Upper lobe of left lung (tissue), 6 donors: ENCODE results near the gene GAR1. TPM values are rescaled to one million over a fixed set of nuclear protein-coding genes. Genes with fewer than 3 reads are reported as not detected.
"Not testable (repeated sequence)": the region's sequence is repeated elsewhere in the genome, so short reads cannot be mapped to it uniquely, and the experiment has no call there.

ENCODE experiments used
- ATAC-seq, 2 donors: fragments of 200-7000 bp; cut with Tn5 transposase; one replicate each; pipeline ENCODE4 v1.9.1; 2022; ENCODE audit warnings: mild to moderate bottlenecking in 2 of 2, moderate library complexity in 2 of 2; ENCODE audit not compliant: low FRiP score in 2 of 2
- DNase-seq, 2 donors: peaks; one replicate each; pipeline ENCODE4 v3.0.0-alpha.2; 2019 to 2020
- H3K27ac ChIP-seq, 4 donors: fragments of 200-600 bp; sonication (generic); one replicate each; pipeline ENCODE4 v1.5.1; 2016 to 2019
- H3K27me3 ChIP-seq, 4 donors: fragments of 200-600 bp; sonication (generic); one replicate each; pipeline ENCODE4 v1.5.1; 2017 to 2019
- H3K36me3 ChIP-seq, 4 donors: fragments of 200-600 bp; sonication (generic); one replicate each; pipeline ENCODE4 v1.5.1; 2016 to 2019
- H3K4me1 ChIP-seq, 4 donors: fragments of 200-600 bp; sonication (generic); one replicate each; pipeline ENCODE4 v1.5.1; 2018 to 2019
- H3K4me3 ChIP-seq, 4 donors: fragments of 200-600 bp; sonication (generic); one replicate each; pipeline ENCODE4 v1.5.1; 2017 to 2019; ENCODE audit warnings: mild to moderate bottlenecking in 2 of 4, moderate library complexity in 1 of 4
- H3K9me3 ChIP-seq, 4 donors: fragments of 200-600 bp; sonication (generic); one replicate each; pipeline ENCODE4 v1.5.1; 2018 to 2019
- EP300 ChIP-seq, 4 donors: sonication (generic); formaldehyde crosslinking; IDR thresholded peaks; one replicate each; pipeline ENCODE4 v1.5.1; 2017; ENCODE audit warnings: antibody characterized with exemption in 4 of 4, control low read depth in 2 of 4
- POLR2A ChIP-seq, 4 donors: fragments of 450-650 bp; IDR thresholded peaks; one replicate each; pipeline ENCODE4 v1.5.1; 2016 to 2017; ENCODE audit warnings: antibody characterized with exemption in 4 of 4, mild to moderate bottlenecking in 2 of 4
- POLR2AphosphoS5 ChIP-seq, 2 donors: sonication (generic); formaldehyde crosslinking; IDR thresholded peaks; one replicate each; pipeline ENCODE4 v1.5.1; 2017; ENCODE audit warnings: antibody characterized with exemption in 2 of 2
- WGBS, 2 donors: methylation state at CpG; one replicate each; pipeline ENCODE4 v1.1.5; 2017 to 2018; 5-methylcytosine and 5-hydroxymethylcytosine counted together
- total RNA-seq, 6 donors: library from RNA; depleted of rRNA in 4 of 6; stranded (reverse); fragments of >200 nt in 4 of 6; gene quantifications; one replicate each; pipeline versions ENCODE4 v1.1.0 to v1.2.1, GENCODE V29; 2016 to 2021
- TF ChIP-seq, protein P1 (sequence below), 6 experiments: fragments of 450-650 bp in 4 of 6; fragments of 200-600 bp in 2 of 6; sonication (generic) in 2 of 6; IDR thresholded peaks; one replicate each; pipeline ENCODE4 v1.5.1; 2016 to 2019; ENCODE audit warnings: antibody characterized with exemption in 6 of 6
- donor health status: DM: no; HTN: no; CAD: no; lungs with moderate emphysema.
- donor health status: DM: no; HTN: yes; CAD: no; lungs with severe emphysema.

GAR1 gene
- total RNA-seq, 6 donors from 2014 or later: 2.1 to 14.6 (median 9.1) TPM

DNA sequence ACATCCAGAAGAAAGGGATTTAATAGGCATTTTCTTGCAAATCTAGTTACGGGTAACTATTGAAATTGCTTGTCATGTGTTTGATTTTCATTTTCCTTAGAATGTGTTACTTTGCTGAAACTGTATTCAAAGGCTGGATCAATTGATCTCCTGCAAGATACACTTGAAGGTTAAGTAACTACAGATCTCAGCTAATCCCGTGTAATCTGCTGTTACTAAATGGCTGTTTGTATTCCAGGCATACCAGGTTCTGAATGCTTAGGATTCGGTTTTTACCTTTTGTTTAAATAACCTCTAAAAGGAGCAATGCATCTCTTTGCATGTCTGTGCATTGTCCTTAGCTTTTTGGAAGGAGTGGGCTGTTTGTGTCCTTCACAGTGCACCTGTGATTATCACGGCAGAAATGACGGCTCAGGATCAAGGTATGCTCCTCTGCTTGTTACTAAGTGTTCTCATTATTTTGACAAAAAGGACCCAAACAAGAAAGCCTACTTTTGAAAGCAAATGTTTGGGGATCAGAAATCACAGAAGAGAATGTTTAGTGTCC, 32.4 kb downstream of the GAR1 start, which contains the start of gene LRIT3:
TSS of gene LRIT3 (plus strand) at position 212 of the 547 bp plus-strand sequence. CDS start at position 307, 95 bp downstream.
- H3K4me3 ChIP-seq: no peak within 1 kb of the TSS
- H3K27me3 ChIP-seq: no peaks in the 10 kb centered on the region
- ATAC-seq: no peak
- DNase-seq: no peak
- no peak within 1 kb of the TSS for H3K27ac ChIP-seq
- H3K36me3 ChIP-seq: no peaks in the 10 kb centered on the region
- TF ChIP-seq, protein P1, sequence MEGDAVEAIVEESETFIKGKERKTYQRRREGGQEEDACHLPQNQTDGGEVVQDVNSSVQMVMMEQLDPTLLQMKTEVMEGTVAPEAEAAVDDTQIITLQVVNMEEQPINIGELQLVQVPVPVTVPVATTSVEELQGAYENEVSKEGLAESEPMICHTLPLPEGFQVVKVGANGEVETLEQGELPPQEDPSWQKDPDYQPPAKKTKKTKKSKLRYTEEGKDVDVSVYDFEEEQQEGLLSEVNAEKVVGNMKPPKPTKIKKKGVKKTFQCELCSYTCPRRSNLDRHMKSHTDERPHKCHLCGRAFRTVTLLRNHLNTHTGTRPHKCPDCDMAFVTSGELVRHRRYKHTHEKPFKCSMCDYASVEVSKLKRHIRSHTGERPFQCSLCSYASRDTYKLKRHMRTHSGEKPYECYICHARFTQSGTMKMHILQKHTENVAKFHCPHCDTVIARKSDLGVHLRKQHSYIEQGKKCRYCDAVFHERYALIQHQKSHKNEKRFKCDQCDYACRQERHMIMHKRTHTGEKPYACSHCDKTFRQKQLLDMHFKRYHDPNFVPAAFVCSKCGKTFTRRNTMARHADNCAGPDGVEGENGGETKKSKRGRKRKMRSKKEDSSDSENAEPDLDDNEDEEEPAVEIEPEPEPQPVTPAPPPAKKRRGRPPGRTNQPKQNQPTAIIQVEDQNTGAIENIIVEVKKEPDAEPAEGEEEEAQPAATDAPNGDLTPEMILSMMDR (IDR thresholded peaks at IDR 0.05): no peak
- TF ChIP-seq POLR2A (IDR thresholded peaks at IDR 0.05): no peak
- TF ChIP-seq POLR2AphosphoS5 (IDR thresholded peaks at IDR 0.05): no peak
- TF ChIP-seq EP300 (IDR thresholded peaks at IDR 0.05): no peak
- H3K4me1 ChIP-seq: no peaks in the 10 kb centered on the region
- H3K9me3 ChIP-seq: no peaks in the 10 kb centered on the region
- 85 to 90% methylated on average over 5 of the region's 5 CpGs for WGBS, 2 donors

DNA sequence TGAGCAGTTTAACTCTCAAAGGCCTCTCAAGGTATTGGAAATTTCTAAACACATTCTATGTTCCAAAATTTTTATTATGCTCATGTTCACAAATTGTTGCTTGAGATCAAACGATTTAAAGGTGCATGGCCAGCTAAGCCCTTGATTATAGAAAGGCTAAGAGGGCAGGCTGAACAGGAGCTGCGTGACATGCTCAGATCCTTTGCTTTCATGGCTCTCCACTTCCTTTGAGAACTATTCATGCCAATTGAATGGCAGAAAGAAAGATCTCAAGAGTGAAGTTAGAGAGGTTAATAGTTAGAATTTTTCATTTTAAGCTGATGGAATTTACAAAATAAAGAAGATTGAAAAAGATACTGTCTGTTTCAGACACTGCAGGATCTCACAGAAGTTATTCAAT, 32.9 kb downstream of the GAR1 start:
- Histone ChIP-seq H3K27ac (no peak overlapping the region), H3K27me3 (no peaks in the 10 kb centered on the region), H3K4me3 (no peak overlapping the region), H3K4me1 (no peaks in the 10 kb centered on the region), H3K9me3 (no peaks in the 10 kb centered on the region), H3K36me3 (no peaks in the 10 kb centered on the region)
- no peak for DNase-seq
- WGBS, 2 donors: 72 to 75% methylated on average over 2 of the region's 2 CpGs
- no peak for TF ChIP-seq EP300 (IDR thresholded peaks at IDR 0.05)
- TF ChIP-seq, protein P1 (IDR thresholded peaks at IDR 0.05): no peak
- no peak for TF ChIP-seq POLR2AphosphoS5 (IDR thresholded peaks at IDR 0.05)
- no peak for TF ChIP-seq POLR2A (IDR thresholded peaks at IDR 0.05)
- ATAC-seq: no peak

DNA sequence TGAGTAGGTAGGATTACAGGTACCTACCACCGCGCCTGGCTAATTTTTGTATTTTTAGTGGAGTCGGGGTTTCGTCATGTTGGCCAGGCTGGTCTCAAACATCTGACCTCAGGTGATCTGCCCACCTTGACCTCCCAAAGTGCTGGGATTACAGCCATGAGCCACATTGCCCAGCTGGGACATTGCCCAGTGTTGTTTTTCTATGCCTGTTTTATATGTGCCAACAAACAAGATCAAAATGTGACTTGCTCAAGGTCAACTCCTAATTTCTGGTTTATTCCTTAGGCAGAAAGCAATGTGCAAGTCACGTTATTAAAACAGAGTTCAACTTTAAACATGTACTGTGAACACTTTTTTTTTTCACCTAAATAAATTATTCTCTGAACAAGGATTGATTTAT, 35.0 kb downstream of the GAR1 start:
- Histone ChIP-seq H3K9me3 (no peaks in the 10 kb centered on the region), H3K36me3 (no peaks in the 10 kb centered on the region), H3K4me1 (no peaks in the 10 kb centered on the region), H3K4me3 (no peak overlapping the region), H3K27ac (no peak overlapping the region), H3K27me3 (no peaks in the 10 kb centered on the region)
- 73 to 83% methylated on average over 5 of the region's 5 CpGs for WGBS, 2 donors
- TF ChIP-seq, protein P1 (IDR thresholded peaks at IDR 0.05): no peak
- TF ChIP-seq EP300 (IDR thresholded peaks at IDR 0.05) (no peak), POLR2AphosphoS5 (IDR thresholded peaks at IDR 0.05) (no peak), POLR2A (IDR thresholded peaks at IDR 0.05) (no peak)
- no peak for ATAC-seq
- no peak for DNase-seq

DNA sequence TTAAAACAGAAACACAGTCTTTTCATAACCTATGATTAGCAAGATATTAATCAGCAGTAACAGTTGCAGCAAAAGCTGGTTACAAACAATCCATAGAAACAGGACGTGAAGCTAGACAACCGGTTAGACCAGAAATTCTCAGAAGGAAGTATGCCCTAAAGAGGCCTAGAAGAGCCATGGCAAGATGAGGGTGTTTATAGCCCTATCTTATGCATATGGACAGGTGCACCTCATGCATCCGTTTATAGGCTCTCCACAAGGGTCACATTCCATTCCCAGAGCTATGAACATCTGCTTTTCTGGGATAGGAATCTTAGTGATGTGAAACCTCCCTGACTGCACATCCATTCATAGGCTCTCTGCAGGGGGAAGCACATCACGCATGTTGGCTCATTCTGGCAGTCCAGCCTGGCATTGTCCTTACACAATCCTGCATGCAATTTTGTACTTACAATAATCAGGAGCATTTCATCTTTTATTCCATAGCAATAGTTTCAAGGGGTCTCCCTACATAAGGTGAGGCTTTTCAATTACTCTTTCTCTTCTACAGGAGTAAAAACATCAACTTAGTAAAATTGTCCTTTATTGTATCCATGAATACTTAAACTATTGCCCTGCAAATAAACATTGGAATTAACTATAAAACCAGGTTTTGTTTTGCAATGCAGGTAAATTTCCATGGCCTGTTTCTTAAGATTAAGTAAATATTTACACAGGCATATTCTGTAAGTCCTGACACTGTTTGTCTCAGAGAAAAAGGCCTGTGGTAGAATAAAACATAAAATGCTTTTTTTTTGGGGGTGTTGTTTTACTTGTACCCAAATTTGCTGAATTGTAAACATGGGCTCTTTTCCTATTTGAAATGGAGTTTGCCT, 44.1 kb downstream of the GAR1 start:
- H3K36me3 ChIP-seq, H3K4me3 ChIP-seq, ATAC-seq, DNase-seq, H3K4me1 ChIP-seq, H3K9me3 ChIP-seq, H3K27ac ChIP-seq, H3K27me3 ChIP-seq: not testable (repeated sequence)
- 84 to 85% methylated on average over 4 of the region's 4 CpGs for WGBS, 2 donors

DNA sequence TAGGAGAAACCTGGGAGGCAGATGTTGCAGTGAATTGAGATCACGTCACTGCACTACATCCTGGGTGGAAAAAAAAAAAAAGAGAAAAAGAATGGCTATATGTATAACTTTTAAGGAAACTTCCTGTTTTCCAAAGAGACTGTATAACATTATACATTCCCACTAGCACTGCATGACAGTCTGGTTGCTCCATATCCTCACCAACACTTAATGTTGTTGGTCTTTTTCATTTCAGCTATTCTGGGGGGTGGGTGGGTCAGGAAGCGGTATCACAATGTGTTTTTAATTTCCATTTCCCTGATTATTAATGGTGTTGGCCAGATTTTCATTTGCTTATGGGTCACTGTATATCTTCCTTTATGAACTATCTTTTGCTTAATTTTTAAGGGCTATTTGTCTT, 45.7 kb downstream of the GAR1 start:
- Histone ChIP-seq H3K4me1 (no peaks in the 10 kb centered on the region), H3K27me3 (no peaks in the 10 kb centered on the region), H3K9me3 (peaks cover 0 to 3% (median 1%) of the 10 kb centered on the region in 4 donors), H3K4me3 (no peak overlapping the region), H3K27ac (no peak overlapping the region), H3K36me3 (no peaks in the 10 kb centered on the region)
- 98 to 100% methylated on average over 2 of the region's 2 CpGs for WGBS, 2 donors
- TF ChIP-seq POLR2A (IDR thresholded peaks at IDR 0.05) (no peak), EP300 (IDR thresholded peaks at IDR 0.05) (no peak), POLR2AphosphoS5 (IDR thresholded peaks at IDR 0.05) (no peak)
- TF ChIP-seq, protein P1 (IDR thresholded peaks at IDR 0.05): no peak
- ATAC-seq: no peak
- DNase-seq: no peak
